GM18508 (cell line): Measurements from ENCODE around the gene TENM4.

Experiments used
- ATAC-seq: cut with Tn5 transposase; IDR thresholded peaks from one replicate; pipeline ENCODE4 v1.9.1; 2021; ENCODE audit warnings: moderate number of reproducible peaks; ENCODE audit not compliant: insufficient read depth, unreplicated experiment

Gene TENM4

DNA sequence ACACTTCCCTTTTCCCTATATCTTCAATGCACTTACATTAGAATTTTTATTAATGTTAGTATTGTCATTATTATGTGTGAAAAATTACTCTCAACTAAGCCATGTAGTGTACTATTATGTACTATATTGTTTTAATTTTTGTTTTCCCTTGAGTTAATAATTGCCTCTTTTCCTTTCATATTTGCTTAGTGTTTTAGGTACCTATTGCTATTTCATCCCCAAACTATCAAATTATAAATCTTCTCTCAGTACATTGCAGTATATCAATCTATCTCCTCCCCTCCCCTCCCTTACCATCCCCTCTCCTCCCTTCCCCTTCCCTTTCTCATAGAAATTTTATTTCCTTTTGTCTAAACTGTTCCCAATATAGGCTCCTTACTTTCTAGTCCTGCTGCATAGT is 12.8 kb upstream of the TENM4 start:
- no peak for ATAC-seq

DNA sequence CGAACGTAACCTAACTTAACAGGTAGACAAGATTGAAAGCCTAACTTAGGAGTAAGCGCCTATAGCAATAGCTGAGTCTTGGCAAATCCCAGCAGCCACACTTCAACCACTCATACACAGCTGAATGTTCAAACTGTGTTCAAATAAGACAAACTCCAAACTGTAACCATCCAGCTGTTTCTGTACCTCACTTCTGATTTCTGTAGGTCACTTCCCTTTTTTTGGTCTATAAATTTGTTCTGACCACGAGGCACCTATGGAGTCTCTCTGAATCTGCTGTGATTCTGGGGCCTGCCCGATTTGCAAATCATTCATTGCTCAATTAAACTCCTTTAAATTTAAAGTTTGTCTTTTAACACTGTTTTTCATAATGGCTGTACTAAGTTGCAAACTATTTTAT is 8.2 kb upstream of the TENM4 start:
- no peak for ATAC-seq

DNA sequence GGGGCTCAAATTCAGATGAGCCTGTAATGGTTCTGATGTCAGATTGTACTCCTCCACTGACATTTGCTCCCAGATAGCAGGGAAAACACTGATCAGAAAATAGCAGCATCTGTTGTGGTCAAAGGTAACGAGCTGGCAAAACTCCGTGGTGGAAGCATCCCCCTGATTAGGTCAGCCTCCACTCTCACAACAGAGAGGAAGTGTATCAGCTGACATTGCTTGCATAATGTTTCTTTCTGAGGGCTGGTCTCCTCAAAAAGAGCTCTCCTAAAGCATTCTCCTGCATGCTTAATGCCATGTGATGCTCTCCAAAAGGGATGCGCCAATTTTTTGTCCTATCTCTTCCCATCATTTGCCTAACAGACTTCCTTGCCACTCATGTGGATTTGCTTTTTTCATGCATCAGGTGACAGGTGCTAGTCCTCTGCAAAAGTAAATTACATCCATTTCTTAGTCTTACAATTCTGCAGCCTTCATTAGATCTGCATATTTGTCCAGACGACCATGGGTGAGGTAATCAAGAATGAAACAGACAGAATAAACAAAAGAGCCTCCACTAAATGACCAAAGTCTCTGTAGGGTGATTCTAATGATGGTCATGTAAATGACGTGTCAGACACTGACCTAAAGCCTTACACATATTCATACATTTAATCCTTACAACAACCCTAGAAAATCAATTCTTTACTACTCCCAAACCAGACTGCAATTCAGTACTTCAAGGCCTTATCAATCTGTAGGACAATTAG is 6.4 kb upstream of the TENM4 start:
- ATAC-seq, result no peak

DNA sequence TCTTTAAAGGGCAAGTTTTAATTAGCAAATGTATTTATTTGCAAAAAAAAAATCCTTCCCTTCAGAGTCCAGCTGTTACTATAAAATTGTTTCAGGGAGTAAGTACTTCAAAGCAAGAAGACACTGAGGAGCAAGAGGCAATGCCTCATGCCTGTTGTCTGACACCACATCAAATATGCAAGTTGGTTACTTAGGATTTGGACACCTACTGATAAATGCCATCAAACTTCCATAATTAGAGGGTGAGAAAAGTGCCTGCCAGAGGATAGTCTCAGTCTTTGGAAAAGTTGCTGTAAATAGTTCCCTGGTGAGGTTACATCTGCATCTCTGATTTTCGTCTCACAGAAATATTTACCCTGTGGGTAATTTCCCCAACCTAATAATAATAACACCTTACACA is 4.1 kb upstream of the TENM4 start:
- no peak for ATAC-seq

DNA sequence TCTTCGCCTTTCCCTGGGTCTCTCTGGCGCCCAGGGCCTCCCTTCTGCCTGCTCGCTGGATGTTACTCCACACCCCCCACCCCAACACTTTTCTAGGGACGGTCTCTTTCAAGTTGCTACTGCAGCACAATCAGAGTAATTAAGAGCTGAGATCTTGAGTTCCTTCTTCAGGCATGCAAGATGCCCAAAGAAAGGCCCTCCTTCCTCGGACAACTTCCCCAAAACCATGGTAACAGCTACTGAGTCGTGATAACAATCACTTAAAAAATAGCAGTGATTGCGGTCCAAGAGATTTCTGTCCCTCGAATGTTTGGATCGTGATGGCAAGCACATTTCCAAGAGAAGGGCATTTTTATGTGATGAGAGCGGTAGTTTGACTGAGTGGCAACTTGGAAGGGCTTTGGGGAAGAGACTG is 638 bp upstream of the TENM4 start:
- no peak for ATAC-seq

DNA sequence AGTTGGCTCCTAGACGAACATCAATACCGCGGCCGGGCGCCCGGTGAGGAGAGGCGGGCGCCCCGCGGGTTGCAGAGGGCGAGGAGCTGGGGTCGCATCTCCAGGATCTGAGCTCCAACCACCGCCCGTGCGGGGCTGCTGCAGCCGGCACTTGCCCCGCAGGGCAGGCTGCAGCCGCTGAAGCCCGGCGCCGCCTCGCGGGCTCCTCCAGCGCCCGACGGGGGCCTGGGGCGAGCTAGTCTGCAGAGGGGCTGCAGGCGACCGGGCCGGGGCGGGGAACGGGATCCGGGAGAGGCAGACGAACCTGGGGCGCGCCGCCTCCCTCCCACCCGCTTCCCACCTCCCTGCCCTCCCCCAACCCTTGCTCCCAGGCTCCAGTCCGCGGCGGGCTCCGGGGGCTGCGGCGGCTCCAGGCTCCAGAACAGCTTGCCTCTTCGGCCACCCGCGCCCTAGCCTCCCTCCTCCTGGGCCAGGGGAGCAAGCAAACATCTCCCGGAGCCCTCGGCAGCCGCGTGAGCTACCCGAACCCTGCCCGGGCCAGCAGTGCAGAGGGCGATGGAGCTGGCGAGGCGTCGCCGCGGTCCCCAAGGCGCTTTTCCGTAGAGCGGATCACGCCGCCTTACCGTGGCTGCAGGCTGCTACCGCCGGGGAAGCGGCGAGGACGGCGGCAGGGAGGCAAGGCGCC is 802 bp downstream of the TENM4 start:
- ATAC-seq, result no peak

DNA sequence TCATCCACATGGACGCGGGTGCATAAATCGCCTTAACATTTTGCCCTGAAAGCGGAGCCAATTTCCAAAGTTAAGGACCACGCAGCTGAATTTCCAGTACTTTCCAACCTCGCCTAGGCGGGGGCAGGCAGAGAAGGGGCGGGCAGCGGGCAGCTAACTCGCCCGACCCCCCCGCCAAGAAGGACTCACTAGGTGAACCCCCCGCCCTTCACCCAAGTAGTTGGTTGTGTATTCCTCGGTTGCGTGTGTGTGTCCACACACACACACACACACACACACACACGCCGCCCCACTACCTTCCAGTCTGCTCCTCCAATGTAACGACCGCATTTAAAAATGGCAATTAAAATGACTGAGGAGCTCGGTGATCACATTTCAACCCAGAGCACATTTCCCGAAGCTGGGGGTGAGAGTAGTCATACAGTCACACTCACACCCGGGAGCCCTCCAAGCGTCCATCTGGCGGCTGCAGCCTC is 1.4 kb downstream of the TENM4 start:
- ATAC-seq, result no peak

DNA sequence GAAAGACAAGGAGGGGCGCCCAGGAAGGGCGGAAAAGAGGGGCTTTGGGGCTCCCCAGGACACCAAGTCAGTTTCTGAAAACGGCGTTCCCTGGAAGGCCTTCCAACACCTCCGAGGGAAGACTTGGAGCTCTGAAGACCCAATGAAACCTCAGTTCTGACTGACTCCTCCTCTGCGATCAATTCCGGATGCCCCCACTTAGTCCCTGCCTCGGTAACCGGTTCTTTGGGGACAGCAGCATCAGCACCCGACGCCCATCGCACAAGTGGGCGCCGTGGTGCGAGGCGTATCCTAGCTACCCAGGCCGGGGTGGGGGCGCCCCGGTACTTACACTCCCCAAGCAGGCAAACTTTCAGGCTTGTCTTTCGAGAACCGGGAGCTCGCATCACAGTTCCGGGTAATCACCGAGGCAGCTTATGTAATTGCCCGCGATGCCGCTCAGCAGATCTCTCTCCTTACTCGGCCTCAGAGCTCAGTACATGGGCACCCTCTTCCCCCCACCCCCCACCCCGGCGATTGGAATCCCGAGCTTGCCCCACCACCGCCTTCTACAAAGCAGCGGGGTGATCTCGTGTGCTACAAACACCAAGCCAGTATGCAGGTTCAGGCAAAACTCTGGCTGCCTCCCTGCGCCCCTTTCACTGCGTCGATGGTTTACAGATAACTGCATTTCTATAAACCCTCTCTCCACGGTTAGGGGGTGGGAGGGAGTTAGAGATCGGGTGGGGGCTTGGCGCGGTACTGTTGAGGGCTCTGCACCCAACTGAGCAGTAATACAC is 2.0 kb downstream of the TENM4 start:
- ATAC-seq, result no peak

DNA sequence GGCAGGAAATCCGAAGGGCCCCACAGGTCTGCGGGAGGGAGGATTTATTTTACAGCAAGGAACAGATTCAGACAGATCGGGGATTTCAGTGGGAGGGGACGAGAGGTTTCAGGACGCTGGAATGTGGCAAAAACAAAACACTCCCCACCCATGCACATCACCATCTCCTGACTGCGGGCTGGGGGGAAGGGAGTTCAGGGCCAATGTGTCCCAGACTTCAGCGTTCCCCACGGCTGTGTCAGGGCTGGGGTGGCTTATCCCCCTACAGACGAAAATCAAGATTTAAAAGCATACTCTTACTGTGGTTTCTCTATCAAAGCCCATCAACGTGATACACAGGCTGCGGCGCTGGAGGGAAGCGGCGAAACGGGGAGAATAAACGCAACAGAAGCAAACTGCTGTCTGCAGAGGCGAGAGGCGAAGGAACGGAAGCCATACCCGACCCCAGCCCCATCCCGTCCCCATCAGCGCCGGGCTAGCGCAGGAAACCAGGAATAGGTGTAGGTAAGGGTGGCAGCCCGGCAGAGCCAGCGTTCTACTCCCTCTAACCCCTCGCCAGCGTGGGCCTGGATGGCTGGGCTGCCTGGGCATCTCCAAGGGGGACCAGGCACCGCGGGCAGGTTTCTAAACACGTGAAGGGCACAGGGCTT is 2.7 kb downstream of the TENM4 start:
- ATAC-seq, result no peak

DNA sequence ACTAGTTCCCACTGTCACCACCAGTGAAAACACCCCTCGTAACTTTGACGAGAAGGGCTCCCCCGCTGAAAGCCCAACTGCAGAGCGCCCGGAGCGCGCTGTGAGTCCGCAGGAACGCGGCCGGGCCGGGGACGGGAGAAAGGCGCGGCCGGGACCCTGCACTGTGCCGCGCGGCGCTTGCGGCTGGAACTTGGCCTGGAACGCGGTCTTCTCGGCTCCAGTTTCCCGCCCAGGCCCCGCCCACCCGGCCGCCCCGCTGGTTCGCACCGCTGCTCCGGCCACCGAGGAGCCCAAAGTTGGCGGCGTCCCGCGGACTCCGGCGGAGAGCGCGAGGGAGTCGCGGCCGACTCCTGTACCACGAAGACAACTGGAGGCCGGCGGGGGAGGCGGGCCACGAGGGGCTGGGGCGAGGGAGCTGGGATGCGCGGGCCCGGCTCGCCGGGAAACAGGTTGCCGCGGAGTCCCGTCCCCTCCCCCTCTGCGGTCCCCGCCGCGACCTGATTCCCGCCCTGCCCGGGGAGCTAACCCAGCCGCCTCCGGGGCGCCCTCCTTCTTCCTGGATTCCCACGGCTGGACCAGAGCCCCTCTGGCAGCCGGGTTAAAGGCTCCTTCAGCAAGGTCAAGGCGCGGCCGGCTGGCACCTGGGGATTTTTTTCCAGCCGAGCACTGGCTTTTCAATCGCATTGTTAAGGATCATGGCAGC is 3.4 kb downstream of the TENM4 start:
- ATAC-seq, result no peak

DNA sequence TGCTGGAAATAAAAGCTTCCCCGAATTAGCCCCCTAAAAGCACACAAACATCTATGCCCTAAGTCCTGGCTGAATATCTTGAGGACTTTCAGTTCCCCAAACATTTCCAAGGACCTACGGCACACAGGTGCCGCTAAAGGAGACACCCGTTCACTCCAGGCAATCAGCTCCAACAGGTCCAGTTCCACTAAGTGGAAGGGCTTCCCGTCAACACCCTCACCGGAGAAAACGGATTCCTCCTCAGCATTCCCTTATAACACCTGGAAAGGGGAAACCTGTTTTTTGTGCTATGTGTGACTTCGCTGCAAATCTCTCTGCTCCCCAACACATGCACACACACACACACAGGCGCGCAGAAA is 3.9 kb downstream of the TENM4 start:
- ATAC-seq, result no peak

DNA sequence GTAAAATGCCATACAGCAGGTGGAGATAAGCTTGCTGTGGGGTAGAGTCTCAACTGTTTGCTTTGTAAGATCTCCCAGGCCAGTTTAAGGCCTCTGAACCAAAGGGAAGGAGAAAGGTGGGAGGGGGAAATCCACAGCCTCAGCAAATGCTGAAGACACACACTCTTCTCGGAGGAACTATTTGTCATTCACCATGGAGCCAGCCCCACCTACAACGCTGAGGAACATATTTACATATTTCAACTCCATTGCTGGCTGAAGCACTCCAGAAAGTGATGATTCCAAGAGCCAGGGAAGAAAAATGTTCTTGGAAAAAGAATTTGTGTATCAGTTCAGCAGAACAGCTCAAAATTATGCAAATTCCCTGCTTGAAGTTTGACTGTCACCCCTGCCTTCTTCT is 6.5 kb downstream of the TENM4 start:
- no peak for ATAC-seq

DNA sequence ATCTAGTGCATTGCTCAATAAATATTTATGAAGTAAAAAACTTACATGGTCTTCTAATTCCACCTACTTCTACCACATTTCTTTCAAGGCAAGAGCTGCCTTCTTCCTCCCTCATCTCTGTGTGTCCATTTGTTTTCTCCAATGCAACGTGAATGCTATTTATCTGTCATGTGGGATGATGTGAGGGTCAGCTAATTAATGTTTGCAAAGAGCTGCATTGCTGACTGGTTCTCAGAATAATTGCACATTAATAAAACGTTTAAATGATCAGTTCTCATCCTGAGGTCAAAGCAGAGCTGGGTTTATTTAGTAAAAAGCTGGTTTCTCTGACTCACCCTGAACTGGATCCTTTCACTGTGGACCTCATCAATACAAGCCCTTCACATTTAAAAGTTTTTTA is 8.7 kb downstream of the TENM4 start:
- ATAC-seq, result no peak

DNA sequence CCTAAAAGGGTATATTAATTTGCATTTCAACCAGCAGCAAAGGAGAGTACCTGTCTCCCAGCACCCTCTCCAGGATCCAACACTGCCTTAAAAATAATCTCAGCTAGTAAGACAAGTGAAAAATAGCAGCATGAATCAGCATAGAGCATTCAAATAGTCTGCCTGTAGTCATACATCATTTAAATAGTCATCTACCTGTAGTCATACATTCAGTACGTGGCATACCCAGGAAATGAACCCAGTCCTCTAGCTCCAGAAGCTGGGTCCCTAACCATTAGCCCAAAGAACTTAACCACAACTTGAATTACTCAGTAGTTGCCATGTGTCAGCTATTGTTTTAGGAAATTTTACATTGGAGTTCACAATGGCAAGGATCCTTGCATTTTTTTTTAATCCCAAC is 9.3 kb downstream of the TENM4 start:
- no peak for ATAC-seq

DNA sequence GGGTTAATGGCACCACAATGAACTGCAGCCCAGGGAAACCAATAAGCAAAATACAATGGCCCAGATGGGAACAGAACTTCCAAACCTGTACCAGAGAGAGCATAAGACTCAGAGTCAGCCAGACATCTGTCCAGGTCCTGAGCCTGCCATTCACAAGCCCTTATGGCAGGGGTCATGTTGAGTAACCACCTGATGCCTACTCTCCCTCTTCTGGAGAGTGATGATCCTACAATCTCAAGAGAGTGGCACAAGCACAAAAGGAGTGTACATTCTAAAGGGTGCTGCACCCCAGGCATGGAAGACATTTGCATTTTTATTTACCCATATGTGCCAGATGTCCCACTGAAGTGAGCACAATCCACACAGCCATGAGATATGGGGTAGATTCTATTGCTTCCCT is 10.6 kb downstream of the TENM4 start:
- ATAC-seq, result no peak

DNA sequence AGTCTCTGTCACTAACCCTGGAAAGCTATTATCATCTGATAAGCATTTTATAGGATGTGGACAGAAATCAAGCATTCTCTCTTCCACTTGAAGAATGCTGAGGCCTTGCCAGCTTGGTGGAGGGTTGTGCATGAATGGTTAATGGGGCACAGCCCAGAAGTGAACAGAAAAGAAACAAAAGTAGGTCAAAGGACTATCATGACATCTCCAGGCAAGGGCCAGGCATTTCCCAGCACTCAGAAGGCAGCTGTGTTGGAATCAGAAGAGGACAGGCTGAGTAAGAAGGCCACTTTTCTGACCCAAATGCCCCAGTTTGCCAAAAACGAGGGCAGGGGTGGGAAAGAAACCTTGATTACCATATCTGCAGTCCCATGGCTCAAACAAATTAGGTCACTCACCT is 12.4 kb downstream of the TENM4 start:
- ATAC-seq, result no peak

DNA sequence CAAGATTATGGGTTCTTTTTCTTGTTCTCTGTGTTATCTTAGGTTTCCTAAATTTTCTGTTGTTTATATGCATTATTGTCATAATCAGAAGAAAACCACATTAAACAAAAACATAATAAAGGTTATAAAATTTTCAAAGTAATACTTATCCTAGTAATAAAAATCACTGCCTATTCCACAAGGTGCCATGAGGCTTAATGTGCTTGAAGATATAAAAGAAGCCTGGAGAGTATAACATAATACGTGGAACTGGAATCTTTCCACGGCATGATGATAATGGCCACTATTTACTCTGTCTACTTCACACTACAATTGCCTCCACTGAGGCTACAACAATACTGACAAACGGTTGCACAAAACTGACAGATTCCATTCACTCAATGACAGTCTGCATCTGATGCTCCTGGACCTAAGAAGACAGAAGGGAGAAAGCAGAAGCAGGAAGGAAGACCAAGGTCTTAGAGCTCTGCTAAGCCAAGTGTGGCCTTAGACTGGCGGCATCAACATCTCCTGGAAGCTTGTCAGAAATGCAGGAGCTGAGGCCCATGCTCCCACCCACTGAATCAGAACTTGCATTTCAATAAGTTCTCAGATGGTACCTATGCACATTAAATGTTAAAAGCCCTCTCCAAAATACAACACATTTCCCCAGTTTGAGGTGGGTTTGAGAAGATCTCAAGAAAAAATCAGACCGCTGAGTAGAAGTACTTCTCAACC is 13.1 kb downstream of the TENM4 start:
- no peak for ATAC-seq

DNA sequence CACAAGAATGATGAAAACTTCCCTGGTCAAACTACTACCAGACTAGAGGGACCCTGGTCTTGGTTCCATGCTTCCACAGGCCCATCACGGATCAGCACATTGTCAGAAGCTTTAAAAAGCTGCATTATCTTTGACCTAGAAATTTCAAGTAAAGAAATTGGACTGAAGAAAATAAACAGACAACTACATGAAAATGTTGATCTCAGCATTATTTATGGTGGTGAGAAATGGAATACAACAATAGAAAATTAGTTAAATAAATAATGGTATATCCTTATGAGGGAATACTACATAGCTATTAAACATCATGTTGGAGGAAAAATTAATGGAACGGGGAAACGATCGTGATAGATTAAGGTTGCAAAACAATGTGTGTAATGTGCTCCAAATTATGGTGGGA is 13.7 kb downstream of the TENM4 start:
- no peak for ATAC-seq

DNA sequence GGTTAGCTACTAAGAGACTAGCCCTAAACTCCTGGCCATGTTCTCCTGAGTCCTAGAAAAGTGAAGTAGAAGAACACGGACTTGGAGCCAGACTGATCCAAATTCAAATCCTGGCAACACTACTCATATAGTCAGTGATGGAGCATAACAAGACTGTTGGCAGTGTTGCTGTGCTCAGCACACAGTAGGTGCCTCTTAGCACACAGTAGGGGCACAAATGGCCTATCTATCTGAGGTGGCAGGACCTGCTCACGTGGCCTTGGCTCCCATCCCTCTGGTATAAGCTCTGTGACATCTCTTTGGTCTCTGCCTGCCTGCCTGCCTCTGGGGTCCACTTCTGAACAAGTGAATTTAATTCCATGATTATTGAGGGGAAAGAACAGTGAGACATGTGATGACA is 15.4 kb downstream of the TENM4 start:
- ATAC-seq, result no peak

DNA sequence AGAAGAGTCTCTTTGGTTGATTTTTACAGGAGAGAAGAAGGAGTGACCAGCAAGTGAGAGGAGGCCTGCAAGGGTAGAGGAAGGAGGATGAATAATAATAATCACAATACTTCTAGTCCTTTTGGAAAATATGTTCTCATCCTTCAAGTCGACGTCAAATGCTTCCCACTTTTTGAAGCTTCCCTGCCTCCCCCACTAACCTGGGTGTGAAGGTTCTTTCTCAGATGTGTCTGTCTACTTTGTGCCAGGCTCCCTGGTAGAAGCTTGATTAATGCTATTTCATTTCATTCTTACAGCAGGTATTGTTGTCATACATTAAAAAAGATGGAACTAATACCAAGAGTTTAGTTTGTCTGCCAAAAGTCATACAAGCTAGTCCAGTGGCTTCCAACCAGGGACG is 17.1 kb downstream of the TENM4 start:
- no peak for ATAC-seq
